GM18507 (cell line): ENCODE data around the gene PYDC2.
"Not testable (repeated sequence)": the region's sequence is repeated elsewhere in the genome, so short reads cannot be mapped to it uniquely, and the experiment has no call there.

Experiments
- DNase-seq: peaks from one replicate; pipeline ENCODE4 v3.0.0; 2011; ENCODE audit warnings: low read depth; ENCODE audit not compliant: insufficient read length; ENCODE audit errors: extremely low spot score
- FAIRE-seq: peaks from 2 replicates; lab custom pipeline; 2011; peaks lifted over from hg19 to GRCh38; lab: Jason Lieb, UNC

PYDC2 gene

GRCh38 chr3:191455257-191455952 is 5.6 kb upstream of the PYDC2 start:
- DNase-seq = no peak

GRCh38 chr3:191460360-191460759 is 603 bp upstream of the PYDC2 start:
- no peak for FAIRE-seq
- no peak for DNase-seq

More at GRCh38 chr3:191455257-191455952, 5.6 kb upstream of the PYDC2 start:
- FAIRE-seq = no peak

- FAIRE-seq (no peak), DNase-seq (no peak)
Observed at GRCh38 chr3:191470080-191470479, 9.1 kb downstream of the PYDC2 start.

- DNase-seq (no peak), FAIRE-seq (no peak)
Observed at GRCh38 chr3:191470545-191470944, 9.6 kb downstream of the PYDC2 start.

GRCh38 chr3:191473661-191474198 is 12.8 kb downstream of the PYDC2 start:
- DNase-seq (no peak), FAIRE-seq (no peak)

- DNase-seq (no peak), FAIRE-seq (no peak)
Observed at GRCh38 chr3:191476066-191476772, 15.3 kb downstream of the PYDC2 start.

- not testable (repeated sequence) for FAIRE-seq, DNase-seq
Observed at GRCh38 chr3:191483994-191484393, 23.0 kb downstream of the PYDC2 start.

- no peak for FAIRE-seq
- DNase-seq = no peak
Observed at GRCh38 chr3:191484461-191484860, 23.5 kb downstream of the PYDC2 start.

- DNase-seq = no peak
Observed at GRCh38 chr3:191492601-191493000, 31.6 kb downstream of the PYDC2 start.

GRCh38 chr3:191493336-191493735 is 32.4 kb downstream of the PYDC2 start:
- FAIRE-seq (no peak), DNase-seq (no peak)

More at GRCh38 chr3:191492601-191493000, 31.6 kb downstream of the PYDC2 start:
- FAIRE-seq = no peak

GRCh38 chr3:191499307-191500080 is 38.5 kb downstream of the PYDC2 start:
- FAIRE-seq (no peak), DNase-seq (no peak)

- no peak for DNase-seq
Observed at GRCh38 chr3:191500892-191501291, 39.9 kb downstream of the PYDC2 start.

GRCh38 chr3:191502583-191502982 is 41.6 kb downstream of the PYDC2 start:
- DNase-seq = no peak
- FAIRE-seq = no peak

More at GRCh38 chr3:191500892-191501291, 39.9 kb downstream of the PYDC2 start:
- no peak for FAIRE-seq

- DNase-seq = no peak
- FAIRE-seq = no peak
Observed at GRCh38 chr3:191509078-191509477, 48.1 kb downstream of the PYDC2 start.
